OCI-LY3 (cell line): ENCODE data around the gene CRYL1.

Source experiments
- H2AFZ ChIP-seq: fragments of 200-600, 300-600 bp; shearing (Covaris generic); 2 replicates; pipeline ENCODE4 v1.6.0; 2014; ENCODE audit warnings: antibody characterized with exemption, low read depth, low read length
- H3K27ac ChIP-seq: fragments of 200-600, 300-600 bp; sonication (generic); 2 replicates; pipeline ENCODE4 v1.5.1; 2014; ENCODE audit warnings: mild to moderate bottlenecking, low read length, moderate library complexity, mixed read lengths
- H3K27me3 ChIP-seq: fragments of 200-600, 300-600 bp; sonication (generic); 2 replicates; pipeline ENCODE4 v1.6.1; 2014; ENCODE audit warnings: low read depth, low read length, mixed read lengths
- H3K36me3 ChIP-seq: fragments of 200-600, 300-600 bp; sonication (generic); replicated peaks from 2 replicates; pipeline ENCODE3; 2014; ENCODE audit warnings: low read depth, low read length, mixed read lengths
- H3K4me1 ChIP-seq: fragments of 300-600, 200-600 bp; sonication (generic); 2 replicates; pipeline ENCODE4 v1.6.1; 2014; ENCODE audit warnings: low read length, mixed read lengths
- H3K4me2 ChIP-seq: fragments of 200-600, 300-600 bp; sonication (generic); 2 replicates; pipeline ENCODE4 v1.6.1; 2014; ENCODE audit warnings: low read length, mixed read lengths
- H3K4me3 ChIP-seq: fragments of 300-600, 200-600 bp; sonication (generic); 2 replicates; pipeline ENCODE4 v1.5.1; 2014; ENCODE audit warnings: antibody characterized with exemption, mild to moderate bottlenecking, low read length, moderate library complexity
- H3K79me2 ChIP-seq: fragments of 300-600, 200-600 bp; shearing (Covaris generic); 2 replicates; pipeline ENCODE4 v1.6.1; 2014; ENCODE audit warnings: mild to moderate bottlenecking, low read length, mixed read lengths
- H3K9ac ChIP-seq: fragments of 300-600, 200-600 bp; shearing (Covaris generic); 2 replicates; pipeline ENCODE4 v1.6.0; 2014; ENCODE audit warnings: mild to moderate bottlenecking, low read length, moderate library complexity
- H3K9me3 ChIP-seq: fragments of 200-600, 300-600 bp; shearing (Covaris generic); 2 replicates; pipeline ENCODE4 v1.6.1; 2014; ENCODE audit warnings: low read length, mixed read lengths; ENCODE audit not compliant: insufficient read depth
- H4K20me1 ChIP-seq: fragments of 200-600, 300-600 bp; sonication (generic); 2 replicates; pipeline ENCODE4 v1.6.1; 2016; ENCODE audit warnings: low read length, mixed read lengths; ENCODE audit not compliant: insufficient read depth
- EZH2phosphoT487 ChIP-seq: fragments of 200-600 bp; shearing (Covaris generic); IDR thresholded peaks from 2 replicates; pipeline ENCODE4 v1.6.1; 2018; ENCODE audit warnings: antibody characterized with exemption, mixed run types, low read depth
- TF ChIP-seq, protein P1 (sequence below): fragments of 200-600, 300-600 bp; sonication (generic); IDR thresholded peaks from 2 replicates; pipeline ENCODE4 v1.5.1; 2014; ENCODE audit warnings: antibody characterized with exemption, low read length, low read depth

CRYL1 gene

DNA sequence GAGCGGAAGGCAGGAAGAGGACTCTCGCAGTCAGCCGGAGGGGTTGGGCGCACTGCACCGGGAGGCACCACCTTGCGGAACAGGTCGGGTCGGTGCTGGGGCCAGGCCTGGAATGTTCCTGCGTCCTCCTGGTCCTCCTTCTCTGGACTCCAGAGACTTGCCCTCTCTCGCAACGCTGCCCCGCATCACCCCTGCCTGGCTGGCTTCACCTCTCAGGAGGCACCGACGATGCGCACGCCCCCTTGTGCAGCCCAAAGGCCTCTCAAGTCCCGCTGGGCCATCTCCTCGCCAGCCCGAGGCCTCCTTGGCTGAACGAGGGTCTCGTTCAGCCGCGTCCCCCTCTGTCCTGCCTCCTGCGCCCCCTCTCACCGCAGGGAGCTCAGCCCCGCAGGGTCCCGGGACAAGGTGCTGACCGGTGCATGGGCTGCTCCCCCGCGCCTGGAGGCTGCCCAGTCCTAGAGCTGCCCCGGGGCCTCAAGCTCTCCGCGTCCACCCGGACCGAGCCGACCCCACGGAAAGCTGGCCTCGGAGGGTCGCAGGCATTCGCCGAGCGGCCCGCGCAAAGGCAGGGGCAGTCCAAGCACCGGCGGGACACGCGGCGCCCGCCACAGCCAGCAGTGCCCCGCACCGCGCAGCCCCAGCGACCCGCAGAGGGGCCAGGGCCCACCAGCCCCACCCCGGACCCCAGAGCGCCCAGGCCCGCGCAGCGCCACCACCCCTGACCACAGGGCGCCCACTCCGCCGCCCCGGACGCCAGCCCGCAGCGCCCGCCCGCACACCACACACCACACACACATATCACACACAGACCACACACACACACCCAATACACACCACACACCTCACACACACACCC, 133.8 kb downstream of the CRYL1 start:
- Histone ChIP-seq H3K4me1 (no peaks in the 10 kb centered on the region), H3K79me2 (no peaks in the 10 kb centered on the region), H3K9ac (no peak overlapping the region), H3K4me2 (no peak overlapping the region), H3K4me3 (no peak overlapping the region), H3K27ac (no peak overlapping the region), H2AFZ (no peak overlapping the region), H3K9me3 (no peaks in the 10 kb centered on the region), H4K20me1 (no peaks in the 10 kb centered on the region), H3K36me3 (no peaks in the 10 kb centered on the region), H3K27me3 (no peaks in the 10 kb centered on the region)
- TF ChIP-seq, protein P1, sequence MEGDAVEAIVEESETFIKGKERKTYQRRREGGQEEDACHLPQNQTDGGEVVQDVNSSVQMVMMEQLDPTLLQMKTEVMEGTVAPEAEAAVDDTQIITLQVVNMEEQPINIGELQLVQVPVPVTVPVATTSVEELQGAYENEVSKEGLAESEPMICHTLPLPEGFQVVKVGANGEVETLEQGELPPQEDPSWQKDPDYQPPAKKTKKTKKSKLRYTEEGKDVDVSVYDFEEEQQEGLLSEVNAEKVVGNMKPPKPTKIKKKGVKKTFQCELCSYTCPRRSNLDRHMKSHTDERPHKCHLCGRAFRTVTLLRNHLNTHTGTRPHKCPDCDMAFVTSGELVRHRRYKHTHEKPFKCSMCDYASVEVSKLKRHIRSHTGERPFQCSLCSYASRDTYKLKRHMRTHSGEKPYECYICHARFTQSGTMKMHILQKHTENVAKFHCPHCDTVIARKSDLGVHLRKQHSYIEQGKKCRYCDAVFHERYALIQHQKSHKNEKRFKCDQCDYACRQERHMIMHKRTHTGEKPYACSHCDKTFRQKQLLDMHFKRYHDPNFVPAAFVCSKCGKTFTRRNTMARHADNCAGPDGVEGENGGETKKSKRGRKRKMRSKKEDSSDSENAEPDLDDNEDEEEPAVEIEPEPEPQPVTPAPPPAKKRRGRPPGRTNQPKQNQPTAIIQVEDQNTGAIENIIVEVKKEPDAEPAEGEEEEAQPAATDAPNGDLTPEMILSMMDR = no peak
- TF ChIP-seq EZH2phosphoT487 = no peak

DNA sequence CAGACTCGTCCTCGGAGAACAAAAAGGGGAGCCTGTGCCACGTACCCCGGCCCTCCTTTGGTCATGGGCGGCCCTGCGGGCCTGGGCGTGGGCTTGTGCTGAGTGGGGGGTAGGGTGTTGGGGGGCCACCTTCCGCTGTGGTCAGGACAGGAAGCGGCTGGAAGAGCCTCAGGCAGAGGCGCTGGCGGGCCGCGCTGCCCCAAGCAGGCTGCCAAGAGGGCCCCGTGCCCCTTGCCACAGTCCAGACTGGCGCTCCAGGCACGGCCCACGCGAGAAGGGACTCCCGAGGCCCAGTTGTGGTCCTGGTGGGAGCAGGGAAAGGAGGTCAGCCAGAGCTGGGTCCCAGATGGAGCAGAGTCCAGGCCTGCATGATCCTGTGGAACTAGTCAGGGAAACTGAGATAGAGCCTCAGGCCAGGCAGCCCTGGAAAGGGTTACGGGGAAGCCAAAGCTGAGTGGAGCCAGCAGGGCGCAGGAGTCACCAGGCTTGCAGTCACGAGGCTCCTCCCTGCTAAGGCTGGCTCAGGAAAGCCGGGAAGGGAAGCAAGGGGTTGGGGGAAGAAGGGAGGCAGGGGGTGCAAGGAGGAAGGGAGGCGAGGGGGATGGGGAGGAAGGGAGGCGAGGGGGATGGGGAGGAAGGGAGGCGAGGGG, 135.0 kb downstream of the CRYL1 start:
- H3K27me3 ChIP-seq = no peaks in the 10 kb centered on the region
- no peak overlapping the region for H3K9ac ChIP-seq
- no peaks in the 10 kb centered on the region for H3K36me3 ChIP-seq
- H3K4me2 ChIP-seq = no peak overlapping the region
- no peak overlapping the region for H2AFZ ChIP-seq
- H3K4me1 ChIP-seq = no peaks in the 10 kb centered on the region
- TF ChIP-seq, protein P1 = no peak
- no peak for TF ChIP-seq EZH2phosphoT487
- H3K4me3 ChIP-seq = no peak overlapping the region
- H3K27ac ChIP-seq = no peak overlapping the region
- no peaks in the 10 kb centered on the region for H3K9me3 ChIP-seq
- no peaks in the 10 kb centered on the region for H4K20me1 ChIP-seq
- no peaks in the 10 kb centered on the region for H3K79me2 ChIP-seq

DNA sequence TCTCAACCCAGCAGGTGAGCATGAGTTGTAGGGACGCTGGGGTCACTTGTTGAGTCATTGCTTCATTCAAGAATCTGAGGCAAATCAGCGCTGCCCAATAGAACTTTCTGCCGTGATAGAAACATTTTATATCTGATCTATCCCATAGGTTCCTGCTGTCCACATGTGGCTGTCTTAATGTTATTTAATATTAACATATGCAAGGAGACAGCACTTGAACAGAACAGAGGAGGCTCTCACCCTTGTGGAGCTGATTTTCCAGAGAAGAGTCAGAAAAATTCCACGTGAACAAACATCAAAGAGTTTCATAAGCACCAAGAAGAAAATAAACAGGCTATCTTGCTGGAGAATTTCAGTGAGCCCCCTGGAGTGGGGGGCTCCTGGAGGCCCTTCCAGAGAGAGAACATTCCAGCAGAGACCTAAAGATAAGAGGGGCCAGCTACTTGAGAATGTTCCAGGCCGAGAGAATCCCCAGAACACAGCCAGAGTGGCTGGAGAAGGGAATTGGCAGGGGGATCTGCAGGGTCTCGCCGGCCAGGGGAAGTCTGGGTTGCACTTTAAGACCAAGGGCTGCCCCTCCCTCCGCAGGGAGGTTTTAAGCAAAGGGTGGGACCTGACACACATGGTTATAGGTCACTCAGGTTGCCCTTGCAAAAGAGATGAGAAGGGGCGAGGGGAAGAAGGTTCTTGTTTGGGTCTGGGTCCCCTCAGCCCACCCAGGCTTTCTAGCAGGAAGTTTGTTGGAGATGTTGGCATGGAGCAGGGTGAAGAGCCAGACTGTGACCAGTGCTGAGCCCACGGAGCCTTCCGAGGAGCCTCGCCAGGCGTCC, 135.7 kb downstream of the CRYL1 start:
- no peak overlapping the region for H2AFZ ChIP-seq
- no peak overlapping the region for H3K27ac ChIP-seq
- no peaks in the 10 kb centered on the region for H4K20me1 ChIP-seq
- H3K36me3 ChIP-seq = no peaks in the 10 kb centered on the region
- no peaks in the 10 kb centered on the region for H3K27me3 ChIP-seq
- no peak overlapping the region for H3K9ac ChIP-seq
- H3K4me3 ChIP-seq = no peak overlapping the region
- H3K4me1 ChIP-seq = no peaks in the 10 kb centered on the region
- H3K4me2 ChIP-seq = no peak overlapping the region
- TF ChIP-seq EZH2phosphoT487 = no peak
- TF ChIP-seq, protein P1 = no peak
- no peaks in the 10 kb centered on the region for H3K79me2 ChIP-seq
- H3K9me3 ChIP-seq = no peaks in the 10 kb centered on the region

DNA sequence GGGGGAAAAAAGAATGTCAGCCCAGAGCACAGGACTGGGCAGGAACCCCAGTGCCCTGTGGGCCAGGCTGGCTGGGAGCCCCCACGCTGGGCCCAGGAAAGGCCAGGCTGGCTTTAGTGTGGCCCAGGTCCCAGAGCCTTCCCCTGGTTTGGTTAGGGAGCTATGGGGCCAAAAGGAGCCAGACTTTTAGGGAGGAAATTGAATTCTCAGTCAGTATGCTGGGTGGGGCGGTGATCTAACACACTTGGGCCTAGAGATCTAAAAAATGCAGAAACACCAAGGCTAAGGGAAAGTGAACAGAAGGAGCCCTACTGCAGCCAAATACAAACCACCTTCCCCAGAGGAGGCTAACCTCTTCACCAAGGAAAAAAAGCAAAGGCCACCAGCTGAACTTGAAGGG, 137.5 kb downstream of the CRYL1 start:
- Histone ChIP-seq H4K20me1 (no peaks in the 10 kb centered on the region), H2AFZ (no peak overlapping the region), H3K27me3 (0 out of 2 replicates have a peak, but pooled peaks cover 2% of the 10 kb centered on the region), H3K4me1 (no peaks in the 10 kb centered on the region), H3K9me3 (no peaks in the 10 kb centered on the region), H3K79me2 (no peaks in the 10 kb centered on the region), H3K4me3 (no peak overlapping the region), H3K9ac (no peak overlapping the region), H3K27ac (no peak overlapping the region), H3K4me2 (no peak overlapping the region), H3K36me3 (no peaks in the 10 kb centered on the region)
- TF ChIP-seq EZH2phosphoT487 = no peak
- TF ChIP-seq, protein P1 = no peak
